ENCODE measurements around the gene MAST4. TPM values are rescaled to one million over a fixed set of nuclear protein-coding genes. Genes with fewer than 3 reads are reported as not detected.

Gene MAST4
- polyA plus RNA-seq, 2 of the 4 experiments (the other 2 are of a cell fraction): 1.2 to 5.8 TPM

DNA sequence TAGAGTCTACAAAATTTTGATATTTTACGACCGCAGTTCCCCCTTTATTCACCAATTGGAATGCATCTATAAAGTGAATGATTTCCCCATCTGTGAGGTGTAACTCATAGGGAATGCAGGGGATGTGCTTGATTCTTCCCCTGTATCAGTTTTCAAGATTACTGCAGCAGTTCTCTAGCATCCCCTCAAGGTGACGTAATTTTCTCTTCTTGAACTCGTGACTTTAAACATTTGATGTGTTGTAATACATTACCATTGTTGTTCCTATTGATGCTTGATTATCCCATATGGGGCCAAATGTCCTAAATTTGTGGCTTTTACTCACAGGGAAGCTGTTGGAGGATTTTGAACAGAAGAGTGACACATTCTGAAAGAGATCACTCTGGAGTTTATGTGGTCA, 360.2 kb downstream of the MAST4 start:
- H3K9me3 ChIP-seq: no peaks in the 10 kb centered on the region
- H3K4me2 ChIP-seq: no peak overlapping the region
- H3K4me1 ChIP-seq: peaks cover 32% of the 10 kb centered on the region
- ChIA-PET POLR2A (no interaction called here), CTCF (interaction anchor here (0.9 kb wide), 1 partner anchor 9 kb away, joined by 4 read pairs; no protein-coding TSS in a partner anchor)
- H3K27ac ChIP-seq: no peak overlapping the region
- no peak for ATAC-seq
- 88% methylated on average over 4 of the region's 4 CpGs for WGBS (ENCODE audit: missing lambda C conversion rate)
- FAIRE-seq: no peak
- no peak overlapping the region for H3K4me3 ChIP-seq
- TF ChIP-seq, protein P1, sequence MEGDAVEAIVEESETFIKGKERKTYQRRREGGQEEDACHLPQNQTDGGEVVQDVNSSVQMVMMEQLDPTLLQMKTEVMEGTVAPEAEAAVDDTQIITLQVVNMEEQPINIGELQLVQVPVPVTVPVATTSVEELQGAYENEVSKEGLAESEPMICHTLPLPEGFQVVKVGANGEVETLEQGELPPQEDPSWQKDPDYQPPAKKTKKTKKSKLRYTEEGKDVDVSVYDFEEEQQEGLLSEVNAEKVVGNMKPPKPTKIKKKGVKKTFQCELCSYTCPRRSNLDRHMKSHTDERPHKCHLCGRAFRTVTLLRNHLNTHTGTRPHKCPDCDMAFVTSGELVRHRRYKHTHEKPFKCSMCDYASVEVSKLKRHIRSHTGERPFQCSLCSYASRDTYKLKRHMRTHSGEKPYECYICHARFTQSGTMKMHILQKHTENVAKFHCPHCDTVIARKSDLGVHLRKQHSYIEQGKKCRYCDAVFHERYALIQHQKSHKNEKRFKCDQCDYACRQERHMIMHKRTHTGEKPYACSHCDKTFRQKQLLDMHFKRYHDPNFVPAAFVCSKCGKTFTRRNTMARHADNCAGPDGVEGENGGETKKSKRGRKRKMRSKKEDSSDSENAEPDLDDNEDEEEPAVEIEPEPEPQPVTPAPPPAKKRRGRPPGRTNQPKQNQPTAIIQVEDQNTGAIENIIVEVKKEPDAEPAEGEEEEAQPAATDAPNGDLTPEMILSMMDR (IDR thresholded peaks at IDR 0.05): no peak
- TF ChIP-seq RCOR1 (IDR thresholded peaks at IDR 0.05; ENCODE audit: low read depth, low read length): no peak
- TF ChIP-seq, protein P2, sequence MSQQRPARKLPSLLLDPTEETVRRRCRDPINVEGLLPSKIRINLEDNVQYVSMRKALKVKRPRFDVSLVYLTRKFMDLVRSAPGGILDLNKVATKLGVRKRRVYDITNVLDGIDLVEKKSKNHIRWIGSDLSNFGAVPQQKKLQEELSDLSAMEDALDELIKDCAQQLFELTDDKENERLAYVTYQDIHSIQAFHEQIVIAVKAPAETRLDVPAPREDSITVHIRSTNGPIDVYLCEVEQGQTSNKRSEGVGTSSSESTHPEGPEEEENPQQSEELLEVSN (IDR thresholded peaks at IDR 0.05; ENCODE audit: borderline replicate concordance, low read depth): no peak
- no peak for TF ChIP-seq TFCP2L1 (CRISPR knock-in tag; IDR thresholded peaks at IDR 0.05)
- no peak for TF ChIP-seq FOSL2 (IDR thresholded peaks at IDR 0.05)
- TF ChIP-seq FOSL2 (CRISPR knock-in tag; IDR thresholded peaks at IDR 0.05): no peak
- no peak for TF ChIP-seq JUN (IDR thresholded peaks at IDR 0.05)
- TF ChIP-seq, protein P3, sequence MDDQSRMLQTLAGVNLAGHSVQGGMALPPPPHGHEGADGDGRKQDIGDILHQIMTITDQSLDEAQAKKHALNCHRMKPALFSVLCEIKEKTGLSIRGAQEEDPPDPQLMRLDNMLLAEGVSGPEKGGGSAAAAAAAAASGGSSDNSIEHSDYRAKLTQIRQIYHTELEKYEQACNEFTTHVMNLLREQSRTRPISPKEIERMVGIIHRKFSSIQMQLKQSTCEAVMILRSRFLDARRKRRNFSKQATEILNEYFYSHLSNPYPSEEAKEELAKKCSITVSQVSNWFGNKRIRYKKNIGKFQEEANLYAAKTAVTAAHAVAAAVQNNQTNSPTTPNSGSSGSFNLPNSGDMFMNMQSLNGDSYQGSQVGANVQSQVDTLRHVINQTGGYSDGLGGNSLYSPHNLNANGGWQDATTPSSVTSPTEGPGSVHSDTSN (IDR thresholded peaks at IDR 0.05): no peak
- no peak for TF ChIP-seq HDAC2 (IDR thresholded peaks at IDR 0.05)
- no peak for TF ChIP-seq CBX8 (IDR thresholded peaks at IDR 0.05)
- no peak for TF ChIP-seq CHD4 (IDR thresholded peaks at IDR 0.05; ENCODE audit: borderline replicate concordance)
- TF ChIP-seq, protein P4, sequence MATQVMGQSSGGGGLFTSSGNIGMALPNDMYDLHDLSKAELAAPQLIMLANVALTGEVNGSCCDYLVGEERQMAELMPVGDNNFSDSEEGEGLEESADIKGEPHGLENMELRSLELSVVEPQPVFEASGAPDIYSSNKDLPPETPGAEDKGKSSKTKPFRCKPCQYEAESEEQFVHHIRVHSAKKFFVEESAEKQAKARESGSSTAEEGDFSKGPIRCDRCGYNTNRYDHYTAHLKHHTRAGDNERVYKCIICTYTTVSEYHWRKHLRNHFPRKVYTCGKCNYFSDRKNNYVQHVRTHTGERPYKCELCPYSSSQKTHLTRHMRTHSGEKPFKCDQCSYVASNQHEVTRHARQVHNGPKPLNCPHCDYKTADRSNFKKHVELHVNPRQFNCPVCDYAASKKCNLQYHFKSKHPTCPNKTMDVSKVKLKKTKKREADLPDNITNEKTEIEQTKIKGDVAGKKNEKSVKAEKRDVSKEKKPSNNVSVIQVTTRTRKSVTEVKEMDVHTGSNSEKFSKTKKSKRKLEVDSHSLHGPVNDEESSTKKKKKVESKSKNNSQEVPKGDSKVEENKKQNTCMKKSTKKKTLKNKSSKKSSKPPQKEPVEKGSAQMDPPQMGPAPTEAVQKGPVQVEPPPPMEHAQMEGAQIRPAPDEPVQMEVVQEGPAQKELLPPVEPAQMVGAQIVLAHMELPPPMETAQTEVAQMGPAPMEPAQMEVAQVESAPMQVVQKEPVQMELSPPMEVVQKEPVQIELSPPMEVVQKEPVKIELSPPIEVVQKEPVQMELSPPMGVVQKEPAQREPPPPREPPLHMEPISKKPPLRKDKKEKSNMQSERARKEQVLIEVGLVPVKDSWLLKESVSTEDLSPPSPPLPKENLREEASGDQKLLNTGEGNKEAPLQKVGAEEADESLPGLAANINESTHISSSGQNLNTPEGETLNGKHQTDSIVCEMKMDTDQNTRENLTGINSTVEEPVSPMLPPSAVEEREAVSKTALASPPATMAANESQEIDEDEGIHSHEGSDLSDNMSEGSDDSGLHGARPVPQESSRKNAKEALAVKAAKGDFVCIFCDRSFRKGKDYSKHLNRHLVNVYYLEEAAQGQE (IDR thresholded peaks at IDR 0.05): no peak
- no peak for TF ChIP-seq CBX2 (IDR thresholded peaks at IDR 0.05; ENCODE audit: borderline replicate concordance, low read depth)
- no peak for TF ChIP-seq ZNF302 (CRISPR knock-in tag; IDR thresholded peaks at IDR 0.05)
- no peak for TF ChIP-seq HOXB13 (CRISPR knock-in tag; IDR thresholded peaks at IDR 0.05; ENCODE audit: low read depth)
- TF ChIP-seq MAZ (IDR thresholded peaks at IDR 0.05; ENCODE audit: borderline replicate concordance, low read depth, low read length): no peak
- TF ChIP-seq RFX5 (IDR thresholded peaks at IDR 0.05): no peak
- no peak for TF ChIP-seq ZFP36 (IDR thresholded peaks at IDR 0.05; ENCODE audit: borderline replicate concordance, partially characterized antibody)
- no peak for DNase-seq (ENCODE audit: low read depth in 1 of 2, low spot score in 1 of 2)

DNA sequence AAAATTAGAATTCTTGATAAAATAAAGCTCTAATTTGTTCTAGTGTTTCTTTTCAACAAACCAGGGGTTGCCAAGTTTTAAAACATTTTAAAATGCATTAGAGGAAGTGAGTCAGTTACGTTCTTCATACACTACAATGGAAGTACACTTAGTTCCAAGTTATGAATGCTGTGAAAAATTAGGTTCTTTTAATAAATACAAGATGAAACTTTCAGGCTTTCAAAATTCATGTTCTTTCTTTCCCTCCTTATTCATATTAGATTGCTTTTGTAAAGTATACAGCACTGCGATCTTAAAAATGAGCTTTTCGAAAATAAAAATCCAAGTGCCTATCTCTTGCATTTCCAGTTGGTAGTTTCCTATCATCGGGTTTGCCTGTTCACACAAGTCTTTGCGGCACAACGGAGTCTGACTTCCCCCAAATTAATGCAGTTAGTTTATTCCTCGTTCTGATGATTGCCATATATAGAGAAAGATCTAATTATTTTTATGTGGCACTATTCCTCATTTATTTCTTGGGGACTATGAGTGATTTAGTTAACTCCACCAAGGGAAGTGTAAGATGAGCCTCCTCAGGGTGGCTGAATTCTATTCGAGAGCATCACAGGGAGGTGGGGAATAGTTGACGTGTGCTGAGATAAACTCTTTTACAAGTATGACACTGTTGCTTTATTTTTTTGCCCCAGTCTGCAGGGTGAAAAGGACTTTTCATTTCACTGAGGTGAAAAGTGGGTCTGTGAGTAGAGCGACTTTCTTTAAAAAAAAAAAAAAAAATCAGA, 362.2 kb downstream of the MAST4 start:
- Histone ChIP-seq H3K27ac (peak overlapping the region; percentile 73 to 75), H3K9me3 (no peaks in the 10 kb centered on the region), H3K4me2 (peak overlapping the region; percentile 85), H3K4me3 (peak overlapping the region; percentile 27), H3K4me1 (peaks cover 36% of the 10 kb centered on the region)
- ATAC-seq (peak in 1 of 2 experiments; percentile 56; a peak in 3 of 6 replicates), DNase-seq (ENCODE audit: low read depth in 1 of 2, low spot score in 1 of 2) (no peak), FAIRE-seq (no peak)
- 58% methylated on average over 10 of the region's 10 CpGs for WGBS (ENCODE audit: missing lambda C conversion rate)
- CTCF ChIA-PET: interaction anchor here (1.1 to 1.9 kb wide), 3 partner anchors 10 to 144 kb away, joined by 4 to 6 read pairs (median 6); no protein-coding TSS in a partner anchor
- POLR2A ChIA-PET: interaction anchor here (1.4 to 2.4 kb wide), 2 partner anchors 46 to 68 kb away, joined by 4 to 7 read pairs; no protein-coding TSS in a partner anchor
- TF ChIP-seq, protein P5, sequence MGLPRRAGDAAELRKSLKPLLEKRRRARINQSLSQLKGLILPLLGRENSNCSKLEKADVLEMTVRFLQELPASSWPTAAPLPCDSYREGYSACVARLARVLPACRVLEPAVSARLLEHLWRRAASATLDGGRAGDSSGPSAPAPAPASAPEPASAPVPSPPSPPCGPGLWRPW (IDR thresholded peaks at IDR 0.05): no peak
- no peak for TF ChIP-seq ZFP36 (IDR thresholded peaks at IDR 0.05; ENCODE audit: borderline replicate concordance, partially characterized antibody)
- TF ChIP-seq, protein P6, sequence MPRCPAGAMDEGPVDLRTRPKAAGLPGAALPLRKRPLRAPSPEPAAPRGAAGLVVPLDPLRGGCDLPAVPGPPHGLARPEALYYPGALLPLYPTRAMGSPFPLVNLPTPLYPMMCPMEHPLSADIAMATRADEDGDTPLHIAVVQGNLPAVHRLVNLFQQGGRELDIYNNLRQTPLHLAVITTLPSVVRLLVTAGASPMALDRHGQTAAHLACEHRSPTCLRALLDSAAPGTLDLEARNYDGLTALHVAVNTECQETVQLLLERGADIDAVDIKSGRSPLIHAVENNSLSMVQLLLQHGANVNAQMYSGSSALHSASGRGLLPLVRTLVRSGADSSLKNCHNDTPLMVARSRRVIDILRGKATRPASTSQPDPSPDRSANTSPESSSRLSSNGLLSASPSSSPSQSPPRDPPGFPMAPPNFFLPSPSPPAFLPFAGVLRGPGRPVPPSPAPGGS (IDR thresholded peaks at IDR 0.05): no peak
- no peak for TF ChIP-seq MAFK (IDR thresholded peaks at IDR 0.05; ENCODE audit: partially characterized antibody)
- TF ChIP-seq CEBPB (IDR thresholded peaks at IDR 0.05): no peak
- no peak for TF ChIP-seq CHD4 (IDR thresholded peaks at IDR 0.05; ENCODE audit: borderline replicate concordance)
- no peak for TF ChIP-seq PHF8 (IDR thresholded peaks at IDR 0.05; ENCODE audit: borderline replicate concordance, low read depth)
- no peak for TF ChIP-seq NPAS2 (CRISPR knock-in tag; IDR thresholded peaks at IDR 0.05; ENCODE audit: borderline replicate concordance)
- no peak for TF ChIP-seq HOXB13 (CRISPR knock-in tag; IDR thresholded peaks at IDR 0.05; ENCODE audit: low read depth)
- no peak for TF ChIP-seq MYC (IDR thresholded peaks at IDR 0.05; ENCODE audit: borderline replicate concordance, low read length)
- TF ChIP-seq RARB (CRISPR knock-in tag; IDR thresholded peaks at IDR 0.05): no peak
- no peak for TF ChIP-seq HOXB5 (CRISPR knock-in tag; IDR thresholded peaks at IDR 0.05)
- no peak for TF ChIP-seq CBX8 (IDR thresholded peaks at IDR 0.05)
- no peak for TF ChIP-seq JUN (IDR thresholded peaks at IDR 0.05)

Data from A549 (cell line).